GM23338 (cell line): ENCODE measurements around the gene KCTD17.

ENCODE experiments used
- CREB1 ChIP-seq: fragments of 250-450 bp; sonication (Bioruptor Pico); IDR thresholded peaks from 2 replicates; pipeline ENCODE4 v1.5.0; 2020; ENCODE audit warnings: low read depth, mild to moderate bottlenecking, moderate library complexity
- CTCF ChIP-seq, 2 experiments: fragments of 200-600 bp in 1 of 2; sonication (generic) in 1 of 2; conservative IDR thresholded peaks; 2 replicates each; pipeline versions ENCODE4 v1.5.1 to v1.6.1; 2016 to 2017; ENCODE audit warnings: antibody characterized with exemption in 2 of 2, low read depth in 2 of 2, mild to moderate bottlenecking in 2 of 2, moderate library complexity in 1 of 2
- EZH2 ChIP-seq: fragments of 200-600 bp; sonication (generic); IDR thresholded peaks from one replicate; pipeline ENCODE4 v1.8.0; 2017; ENCODE audit warnings: antibody characterized with exemption, mild to moderate bottlenecking, low read depth; ENCODE audit not compliant: unreplicated experiment
- EZH2phosphoT487 ChIP-seq: fragments of 200-600 bp; sonication (generic); IDR thresholded peaks from one replicate; pipeline ENCODE4 v1.8.1; 2018; ENCODE audit warnings: antibody characterized with exemption; ENCODE audit not compliant: unreplicated experiment
- JUNB ChIP-seq: IDR thresholded peaks from one replicate; pipeline ENCODE4 v1.6.1; 2016; ENCODE audit warnings: antibody characterized with exemption; ENCODE audit not compliant: unreplicated experiment
- POLR2AphosphoS5 ChIP-seq: IDR thresholded peaks from 2 replicates; pipeline ENCODE4 v1.6.1; 2016; ENCODE audit warnings: antibody characterized with exemption, low read depth
- REST ChIP-seq: IDR thresholded peaks from one replicate; pipeline ENCODE4 v1.6.1; 2018; ENCODE audit warnings: antibody characterized with exemption; ENCODE audit not compliant: unreplicated experiment
- STAT1 ChIP-seq: IDR thresholded peaks from one replicate; pipeline ENCODE4 v1.6.1; 2016; ENCODE audit warnings: antibody characterized with exemption; ENCODE audit not compliant: unreplicated experiment
- ZNF331 ChIP-seq: fragments of 250-450 bp; sonication (Bioruptor Pico); IDR thresholded peaks from 2 replicates; pipeline ENCODE4 v1.5.0; 2020; ENCODE audit warnings: low read depth, mild to moderate bottlenecking, moderate library complexity
- TF ChIP-seq, protein P1 (sequence below): fragments of 250-450 bp; sonication (Bioruptor Pico); IDR thresholded peaks from 2 replicates; pipeline ENCODE4 v1.5.0; 2020; ENCODE audit warnings: mild to moderate bottlenecking, moderate library complexity
- TF ChIP-seq, protein P2 (sequence below): IDR thresholded peaks from 2 replicates; pipeline ENCODE4 v1.6.1; 2016; ENCODE audit warnings: antibody characterized with exemption

- TF ChIP-seq CTCF (conservative IDR thresholded peaks at IDR 0.05; ENCODE audit: low read depth in 2 of 2) (no peak), REST (no peak), EZH2 (no peak), EZH2phosphoT487 (no peak), POLR2AphosphoS5 (no peak), JUNB (no peak), CREB1 (no peak), STAT1 (no peak), ZNF331 (CRISPR knock-in tag) (no peak)
- TF ChIP-seq, protein P1, sequence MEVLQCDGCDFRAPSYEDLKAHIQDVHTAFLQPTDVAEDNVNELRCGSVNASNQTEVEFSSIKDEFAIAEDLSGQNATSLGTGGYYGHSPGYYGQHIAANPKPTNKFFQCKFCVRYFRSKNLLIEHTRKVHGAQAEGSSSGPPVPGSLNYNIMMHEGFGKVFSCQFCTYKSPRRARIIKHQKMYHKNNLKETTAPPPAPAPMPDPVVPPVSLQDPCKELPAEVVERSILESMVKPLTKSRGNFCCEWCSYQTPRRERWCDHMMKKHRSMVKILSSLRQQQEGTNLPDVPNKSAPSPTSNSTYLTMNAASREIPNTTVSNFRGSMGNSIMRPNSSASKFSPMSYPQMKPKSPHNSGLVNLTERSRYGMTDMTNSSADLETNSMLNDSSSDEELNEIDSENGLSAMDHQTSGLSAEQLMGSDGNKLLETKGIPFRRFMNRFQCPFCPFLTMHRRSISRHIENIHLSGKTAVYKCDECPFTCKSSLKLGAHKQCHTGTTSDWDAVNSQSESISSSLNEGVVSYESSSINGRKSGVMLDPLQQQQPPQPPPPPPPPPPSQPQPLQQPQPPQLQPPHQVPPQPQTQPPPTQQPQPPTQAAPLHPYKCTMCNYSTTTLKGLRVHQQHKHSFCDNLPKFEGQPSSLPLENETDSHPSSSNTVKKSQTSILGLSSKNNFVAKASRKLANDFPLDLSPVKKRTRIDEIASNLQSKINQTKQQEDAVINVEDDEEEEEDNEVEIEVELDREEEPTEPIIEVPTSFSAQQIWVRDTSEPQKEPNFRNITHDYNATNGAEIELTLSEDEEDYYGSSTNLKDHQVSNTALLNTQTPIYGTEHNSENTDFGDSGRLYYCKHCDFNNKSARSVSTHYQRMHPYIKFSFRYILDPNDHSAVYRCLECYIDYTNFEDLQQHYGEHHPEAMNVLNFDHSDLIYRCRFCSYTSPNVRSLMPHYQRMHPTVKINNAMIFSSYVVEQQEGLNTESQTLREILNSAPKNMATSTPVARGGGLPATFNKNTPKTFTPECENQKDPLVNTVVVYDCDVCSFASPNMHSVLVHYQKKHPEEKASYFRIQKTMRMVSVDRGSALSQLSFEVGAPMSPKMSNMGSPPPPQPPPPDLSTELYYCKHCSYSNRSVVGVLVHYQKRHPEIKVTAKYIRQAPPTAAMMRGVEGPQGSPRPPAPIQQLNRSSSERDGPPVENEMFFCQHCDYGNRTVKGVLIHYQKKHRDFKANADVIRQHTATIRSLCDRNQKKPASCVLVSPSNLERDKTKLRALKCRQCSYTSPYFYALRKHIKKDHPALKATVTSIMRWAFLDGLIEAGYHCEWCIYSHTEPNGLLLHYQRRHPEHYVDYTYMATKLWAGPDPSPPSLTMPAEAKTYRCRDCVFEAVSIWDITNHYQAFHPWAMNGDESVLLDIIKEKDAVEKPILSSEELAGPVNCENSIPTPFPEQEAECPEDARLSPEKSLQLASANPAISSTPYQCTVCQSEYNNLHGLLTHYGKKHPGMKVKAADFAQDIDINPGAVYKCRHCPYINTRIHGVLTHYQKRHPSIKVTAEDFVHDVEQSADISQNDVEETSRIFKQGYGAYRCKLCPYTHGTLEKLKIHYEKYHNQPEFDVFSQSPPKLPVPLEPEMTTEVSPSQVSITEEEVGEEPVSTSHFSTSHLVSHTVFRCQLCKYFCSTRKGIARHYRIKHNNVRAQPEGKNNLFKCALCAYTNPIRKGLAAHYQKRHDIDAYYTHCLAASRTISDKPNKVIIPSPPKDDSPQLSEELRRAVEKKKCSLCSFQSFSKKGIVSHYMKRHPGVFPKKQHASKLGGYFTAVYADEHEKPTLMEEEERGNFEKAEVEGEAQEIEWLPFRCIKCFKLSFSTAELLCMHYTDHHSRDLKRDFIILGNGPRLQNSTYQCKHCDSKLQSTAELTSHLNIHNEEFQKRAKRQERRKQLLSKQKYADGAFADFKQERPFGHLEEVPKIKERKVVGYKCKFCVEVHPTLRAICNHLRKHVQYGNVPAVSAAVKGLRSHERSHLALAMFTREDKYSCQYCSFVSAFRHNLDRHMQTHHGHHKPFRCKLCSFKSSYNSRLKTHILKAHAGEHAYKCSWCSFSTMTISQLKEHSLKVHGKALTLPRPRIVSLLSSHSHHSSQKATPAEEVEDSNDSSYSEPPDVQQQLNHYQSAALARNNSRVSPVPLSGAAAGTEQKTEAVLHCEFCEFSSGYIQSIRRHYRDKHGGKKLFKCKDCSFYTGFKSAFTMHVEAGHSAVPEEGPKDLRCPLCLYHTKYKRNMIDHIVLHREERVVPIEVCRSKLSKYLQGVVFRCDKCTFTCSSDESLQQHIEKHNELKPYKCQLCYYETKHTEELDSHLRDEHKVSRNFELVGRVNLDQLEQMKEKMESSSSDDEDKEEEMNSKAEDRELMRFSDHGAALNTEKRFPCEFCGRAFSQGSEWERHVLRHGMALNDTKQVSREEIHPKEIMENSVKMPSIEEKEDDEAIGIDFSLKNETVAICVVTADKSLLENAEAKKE (CRISPR knock-in tag) = no peak
- TF ChIP-seq, protein P2, sequence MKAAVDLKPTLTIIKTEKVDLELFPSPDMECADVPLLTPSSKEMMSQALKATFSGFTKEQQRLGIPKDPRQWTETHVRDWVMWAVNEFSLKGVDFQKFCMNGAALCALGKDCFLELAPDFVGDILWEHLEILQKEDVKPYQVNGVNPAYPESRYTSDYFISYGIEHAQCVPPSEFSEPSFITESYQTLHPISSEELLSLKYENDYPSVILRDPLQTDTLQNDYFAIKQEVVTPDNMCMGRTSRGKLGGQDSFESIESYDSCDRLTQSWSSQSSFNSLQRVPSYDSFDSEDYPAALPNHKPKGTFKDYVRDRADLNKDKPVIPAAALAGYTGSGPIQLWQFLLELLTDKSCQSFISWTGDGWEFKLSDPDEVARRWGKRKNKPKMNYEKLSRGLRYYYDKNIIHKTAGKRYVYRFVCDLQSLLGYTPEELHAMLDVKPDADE = no peak
These were observed 24.4 kb downstream of the KCTD17 start for GRCh38 chr22:37075822-37076433.
